H9 (cell line): ENCODE data around the gene ZSCAN1. TPM values are rescaled to one million over a fixed set of nuclear protein-coding genes. Genes with fewer than 3 reads are reported as not detected.

Source experiments
- DNase-seq: peaks from one replicate; pipeline ENCODE4 v3.0.0-alpha.2; 2017
- H2AFZ ChIP-seq: one replicate; pipeline ENCODE4 v1.6.1; 2013; ENCODE audit warnings: mild to moderate bottlenecking, low read length, control low read depth, moderate library complexity
- H2AK5ac ChIP-seq: 2 replicates; pipeline ENCODE4 v1.6.1; 2013; ENCODE audit warnings: low read length, control low read depth, mixed read lengths; ENCODE audit not compliant: insufficient read length
- H2BK120ac ChIP-seq: one replicate; pipeline ENCODE4 v1.6.1; 2013; ENCODE audit warnings: low read depth, mild to moderate bottlenecking, low read length, control low read depth, inconsistent platforms; ENCODE audit not compliant: poor library complexity, severe bottlenecking
- H2BK12ac ChIP-seq: 2 replicates; pipeline ENCODE4 v1.6.1; 2013; ENCODE audit warnings: low read length, control low read depth, mixed read lengths, low read depth; ENCODE audit not compliant: insufficient read length
- H2BK15ac ChIP-seq: 2 replicates; pipeline ENCODE4 v1.6.1; 2013; ENCODE audit warnings: low read depth, low read length, control low read depth
- H2BK20ac ChIP-seq: one replicate; pipeline ENCODE4 v1.6.1; 2013; ENCODE audit warnings: low read depth, mild to moderate bottlenecking, low read length, control low read depth, inconsistent platforms; ENCODE audit not compliant: poor library complexity, severe bottlenecking
- H2BK5ac ChIP-seq: 2 replicates; pipeline ENCODE4 v1.6.1; 2013; ENCODE audit warnings: low read length, control low read depth, mixed read lengths; ENCODE audit not compliant: insufficient read length
- H3K14ac ChIP-seq: 2 replicates; pipeline ENCODE4 v1.6.1; 2013; ENCODE audit warnings: low read length, control low read depth; ENCODE audit not compliant: insufficient read depth
- H3K18ac ChIP-seq: 2 replicates; pipeline ENCODE4 v1.6.1; 2013; ENCODE audit warnings: low read depth, mild to moderate bottlenecking, mixed read lengths, low read length, control low read depth; ENCODE audit not compliant: insufficient read length
- H3K23ac ChIP-seq: 2 replicates; pipeline ENCODE4 v1.6.1; 2013; ENCODE audit warnings: low read length, control low read depth, mixed read lengths, low read depth; ENCODE audit not compliant: insufficient read length
- H3K23me2 ChIP-seq: 2 replicates; pipeline ENCODE4 v1.6.1; 2013; ENCODE audit warnings: low read depth, mild to moderate bottlenecking, mixed read lengths, low read length, control low read depth; ENCODE audit not compliant: insufficient read length, poor library complexity, severe bottlenecking
- H3K27ac ChIP-seq: 2 replicates; pipeline ENCODE4 v1.5.1; 2013; ENCODE audit warnings: low read length, control low read depth, mixed read lengths, low read depth; ENCODE audit not compliant: insufficient read length
- H3K27me3 ChIP-seq: 2 replicates; pipeline ENCODE4 v1.6.1; 2013; ENCODE audit warnings: low read length, control low read depth, inconsistent platforms; ENCODE audit not compliant: insufficient read depth
- H3K4ac ChIP-seq: 2 replicates; pipeline ENCODE4 v1.6.1; 2013; ENCODE audit warnings: low read depth, mild to moderate bottlenecking, control low read depth, inconsistent platforms, low read length, moderate library complexity
- H3K4me1 ChIP-seq: 2 replicates; pipeline ENCODE4 v1.6.1; 2013; ENCODE audit warnings: low read length, control low read depth, inconsistent platforms; ENCODE audit not compliant: insufficient read depth
- H3K4me2 ChIP-seq: 2 replicates; pipeline ENCODE4 v1.6.1; 2013; ENCODE audit warnings: low read length, control low read depth, mixed read lengths; ENCODE audit not compliant: insufficient read length, insufficient read depth
- H3K56ac ChIP-seq: 2 replicates; pipeline ENCODE4 v1.6.1; 2013; ENCODE audit warnings: low read depth, mild to moderate bottlenecking, mixed read lengths, low read length, control low read depth; ENCODE audit not compliant: insufficient read length
- H3K79me1 ChIP-seq: 2 replicates; pipeline ENCODE4 v1.6.1; 2013; ENCODE audit warnings: low read depth, mild to moderate bottlenecking, moderate library complexity, low read length, control low read depth, inconsistent platforms; ENCODE audit not compliant: insufficient read depth, poor library complexity, severe bottlenecking
- H3K79me2 ChIP-seq: 2 replicates; pipeline ENCODE4 v1.6.1; 2013; ENCODE audit warnings: low read length, control low read depth, inconsistent platforms; ENCODE audit not compliant: insufficient read depth
- H3K9ac ChIP-seq: 2 replicates; pipeline ENCODE4 v1.6.1; 2013; ENCODE audit warnings: low read length, control low read depth, mixed read lengths; ENCODE audit not compliant: insufficient read length; ENCODE audit errors: extremely low read depth
- H3K9me3 ChIP-seq: one replicate; pipeline ENCODE4 v1.6.1; 2013; ENCODE audit warnings: low read depth, low read length, inconsistent platforms; ENCODE audit not compliant: control insufficient read depth
- H3T11ph ChIP-seq: one replicate; pipeline ENCODE4 v1.6.1; 2013; ENCODE audit warnings: mild to moderate bottlenecking, low read length, control low read depth, inconsistent platforms
- H4K20me1 ChIP-seq: one replicate; pipeline ENCODE4 v1.6.1; 2013; ENCODE audit not compliant: control insufficient read depth, insufficient read length, insufficient read depth
- H4K5ac ChIP-seq: 2 replicates; pipeline ENCODE4 v1.6.1; 2013; ENCODE audit warnings: low read depth, mild to moderate bottlenecking, mixed read lengths, low read length, control low read depth; ENCODE audit not compliant: insufficient read length
- H4K8ac ChIP-seq: replicated peaks from 2 replicates; pipeline ENCODE4 v1.6.1; 2013; ENCODE audit warnings: low read length, control low read depth, mixed read lengths, low read depth; ENCODE audit not compliant: insufficient read length
- H4K91ac ChIP-seq: 2 replicates; pipeline ENCODE4 v1.6.1; 2013; ENCODE audit warnings: low read depth, mild to moderate bottlenecking, moderate library complexity, mixed read lengths, low read length, control low read depth; ENCODE audit not compliant: insufficient read length
- H3K27ac Mint-ChIP-seq, 3 experiments: 2 replicates in 2 of 3; 3 replicates in 1 of 3; pipeline ENCODE4 v1.8.0; 2020 to 2021; ENCODE audit warnings: mixed read lengths in 3 of 3, mild to moderate bottlenecking in 1 of 3, moderate library complexity in 1 of 3
- H3K27me3 Mint-ChIP-seq: 2 replicates; pipeline ENCODE4 v1.8.0; 2021; ENCODE audit warnings: low read depth, mild to moderate bottlenecking, moderate library complexity, mixed read lengths
- H3K36me3 Mint-ChIP-seq, 3 experiments: 2 replicates in 2 of 3; 3 replicates in 1 of 3; pipeline ENCODE4 v1.8.0; 2020 to 2021; ENCODE audit warnings: low read depth in 3 of 3, mixed read lengths in 3 of 3; ENCODE audit not compliant: insufficient read depth in 1 of 3
- H3K4me1 Mint-ChIP-seq, 2 experiments: 2 replicates each; pipeline ENCODE4 v1.8.0; 2020; ENCODE audit warnings: mixed read lengths in 2 of 2
- H3K4me3 Mint-ChIP-seq, 2 experiments: 2 replicates in 1 of 2; 3 replicates in 1 of 2; pipeline ENCODE4 v1.8.0; 2020 to 2021; ENCODE audit warnings: mild to moderate bottlenecking in 2 of 2, mixed read lengths in 2 of 2, moderate library complexity in 1 of 2
- H3K9me3 Mint-ChIP-seq, 2 experiments: 2 replicates in 1 of 2; 3 replicates in 1 of 2; pipeline ENCODE4 v1.8.0; 2020; ENCODE audit warnings: mild to moderate bottlenecking in 2 of 2, mixed read lengths in 2 of 2, moderate library complexity in 1 of 2
- CTCF ChIP-seq: fragments of 200-600 bp; sonication (generic); conservative IDR thresholded peaks from 3 replicates; pipeline ENCODE4 v1.8.0; 2021; ENCODE audit warnings: antibody characterized with exemption, mild to moderate bottlenecking
- WGBS: extraction: QIAGEN DNeasy Blood & Tissue Kit; methylation state at CpG from one replicate; pipeline ENCODE4 v1.1.7; 2013; ENCODE audit warnings: missing lambda C conversion rate, low lambda C conversion rate, mixed read lengths; ENCODE audit not compliant: insufficient read length; ENCODE audit errors: extremely low coverage; 5-methylcytosine and 5-hydroxymethylcytosine counted together
- total RNA-seq: library from RNA; stranded (reverse); gene quantifications from 2 replicates; pipeline ENCODE4 v1.2.1, GENCODE V29; 2021

Gene ZSCAN1
- total RNA-seq, 1 experiment from 2014 or later, result 1.2 TPM

GRCh38 chr19:58044391-58044790 lies 10.6 kb downstream of the ZSCAN1 start:
- Histone ChIP-seq H3K9me3 (peaks cover 28% of the 10 kb centered on the region), H2AFZ (no peak overlapping the region), H3K9ac (no peak overlapping the region), H2BK120ac (no peak overlapping the region), H2BK20ac (no peak overlapping the region), H3K14ac (no peak overlapping the region), H3K4me2 (no peak overlapping the region), H4K20me1 (no peaks in the 10 kb centered on the region), H2BK5ac (no peak overlapping the region), H3K79me1 (no peaks in the 10 kb centered on the region), H3K27ac (no peak overlapping the region), H2AK5ac (no peak overlapping the region), H4K5ac (no peak overlapping the region), H3K79me2 (no peaks in the 10 kb centered on the region), H3T11ph (no peak overlapping the region), H4K91ac (no peak overlapping the region), H2BK15ac (no peak overlapping the region), H3K23me2 (no peaks in the 10 kb centered on the region), H4K8ac (no peak overlapping the region), H3K4me1 (no peaks in the 10 kb centered on the region), H3K56ac (no peak overlapping the region), H3K27me3 (no peaks in the 10 kb centered on the region; the same call in 1 of the 2 replicates), H3K4ac (no peak overlapping the region), H3K18ac (no peak overlapping the region), H3K23ac (no peak overlapping the region), H2BK12ac (no peak overlapping the region)
- H3K27me3 Mint-ChIP-seq, result peaks cover 49% of the 10 kb centered on the region
- no CpG with 5 or more reads among the region's 42 CpGs for WGBS
- H3K9me3 Mint-ChIP-seq, result peaks cover 74 to 82% of the 10 kb centered on the region in 2 experiments
- H3K36me3 Mint-ChIP-seq, result peaks cover 4 to 27% (median 11%) of the 10 kb centered on the region in 3 experiments; a peak in 6 of 7 replicates
- H3K4me3 Mint-ChIP-seq, result no peak overlapping the region
- DNase-seq, result no peak
- 0 out of 4 replicates have a peak, but pooled peaks cover 0 to 2% of the 10 kb centered on the region in 2 experiments for H3K4me1 Mint-ChIP-seq
- H3K27ac Mint-ChIP-seq, result no peak overlapping the region
- no peak for TF ChIP-seq CTCF
